Lung (tissue), 12 donors: ENCODE measurements around the gene IQCE. TPM values are rescaled to one million over a fixed set of nuclear protein-coding genes. Genes with fewer than 3 reads are reported as not detected.

Experiments
- ATAC-seq: fragments of 200-7000 bp; cut with Tn5 transposase; one replicate; pipeline ENCODE4 v1.9.1; 2020; ENCODE audit warnings: moderate number of reproducible peaks; ENCODE audit not compliant: insufficient read depth, low FRiP score
- DNase-seq, 3 donors: peaks; one replicate each; pipeline ENCODE4 v3.0.0-alpha.2; 2013 to 2017
- H3K27ac ChIP-seq, 2 donors: one replicate each; pipeline ENCODE4 v1.5.1; 2013; ENCODE audit warnings: mild to moderate bottlenecking in 2 of 2, moderate library complexity in 2 of 2, control low read depth in 1 of 2, inconsistent platforms in 1 of 2, low read depth in 1 of 2, low read length in 1 of 2
- H3K27me3 ChIP-seq, 3 donors: one replicate each; pipeline ENCODE4 v1.5.1; 2013; ENCODE audit warnings: low read length in 2 of 3; ENCODE audit not compliant: control insufficient read depth in 3 of 3, insufficient read depth in 3 of 3
- H3K36me3 ChIP-seq, 4 donors: one replicate each; pipeline ENCODE4 v1.5.1; 2013; ENCODE audit warnings: low read length in 4 of 4, mild to moderate bottlenecking in 1 of 4, moderate library complexity in 1 of 4; ENCODE audit not compliant: control insufficient read depth in 4 of 4, insufficient read depth in 4 of 4
- H3K4me1 ChIP-seq, 5 donors: one replicate each; pipeline ENCODE4 v1.5.1; 2013; ENCODE audit warnings: low read length in 5 of 5, mild to moderate bottlenecking in 2 of 5, moderate library complexity in 1 of 5; ENCODE audit not compliant: control insufficient read depth in 5 of 5, insufficient read depth in 5 of 5
- H3K4me3 ChIP-seq: one replicate; pipeline ENCODE4 v1.5.1; 2013; ENCODE audit warnings: mild to moderate bottlenecking, control low read depth, moderate library complexity
- H3K9ac ChIP-seq, 2 donors: one replicate each; pipeline ENCODE4 v1.5.1; 2013; ENCODE audit warnings: low read length in 2 of 2, control low read depth in 1 of 2; ENCODE audit not compliant: insufficient read depth in 1 of 2
- H3K9me3 ChIP-seq, 4 donors: one replicate each; pipeline ENCODE4 v1.5.1; 2013; ENCODE audit warnings: low read length in 3 of 4, mild to moderate bottlenecking in 1 of 4, moderate library complexity in 1 of 4; ENCODE audit not compliant: control insufficient read depth in 4 of 4, insufficient read depth in 3 of 4
- CTCF ChIP-seq: IDR thresholded peaks from 2 replicates; pipeline ENCODE4 v1.5.1; 2012; ENCODE audit warnings: mild to moderate bottlenecking; ENCODE audit errors: control extremely low read depth, extremely low read depth
- WGBS, 2 donors: extraction: QIAGEN DNeasy Blood & Tissue Kit; methylation state at CpG; one replicate each; pipeline ENCODE4 v1.1.7; 2013; 5-methylcytosine and 5-hydroxymethylcytosine counted together
- polyA plus RNA-seq, 2 donors: library from polyadenylated mRNA; stranded (reverse); fragments of 200-250 nt; gene quantifications; one replicate each; pipeline ENCODE4 v1.2.1, GENCODE V29; 2013
- total RNA-seq, 2 donors: library from RNA; depleted of rRNA in 1 of 2; stranded (reverse); fragments of >200 nt in 1 of 2; gene quantifications; one replicate each; pipeline ENCODE4 v1.2.1, GENCODE V29; 2014 to 2021
- donor health status: control.
- donor health status: control.
- donor health status: Bipolar disorder and iron deficiency.
- donor health status: healthy.
- donor health status: DM: yes; HTN: yes; CAD: no.

The IQCE gene
- total and polyA plus RNA-seq, 4 donors = 8.1 to 29.0 (median 16.0) TPM

GRCh38 chr7:2551418-2551817 lies 7.4 kb upstream of the IQCE start:
- Histone ChIP-seq H3K9me3 (no peaks in the 10 kb centered on the region), H3K27ac (no peak overlapping the region), H3K9ac (no peak overlapping the region), H3K4me3 (no peak overlapping the region), H3K27me3 (no peaks in the 10 kb centered on the region), H3K4me1 (peaks cover 0 to 10% (median 7%) of the 10 kb centered on the region in 5 donors), H3K36me3 (peaks cover 0 to 24% (median 20%) of the 10 kb centered on the region in 4 donors)
- WGBS, 2 donors = 96 to 97% methylated on average over 8 of the region's 8 CpGs
- ATAC-seq (no peak), DNase-seq (no peak)
- no peak for TF ChIP-seq CTCF

GRCh38 chr7:2553108-2553507 lies 5.7 kb upstream of the IQCE start:
- ATAC-seq (no peak), DNase-seq (no peak)
- Histone ChIP-seq H3K9me3 (no peaks in the 10 kb centered on the region), H3K4me1 (peaks cover 0 to 10% (median 8%) of the 10 kb centered on the region in 5 donors), H3K36me3 (peaks cover 0 to 14% (median 12%) of the 10 kb centered on the region in 4 donors), H3K27ac (no peak overlapping the region), H3K9ac (no peak overlapping the region), H3K27me3 (no peaks in the 10 kb centered on the region), H3K4me3 (no peak overlapping the region)
- 95 to 97% methylated on average over 10 of the region's 10 CpGs for WGBS, 2 donors
- TF ChIP-seq CTCF = no peak

GRCh38 chr7:2553831-2554581 lies 4.8 kb upstream of the IQCE start:
- no peak for DNase-seq
- Histone ChIP-seq H3K4me3 (peak overlapping the region; percentile 77), H3K4me1 (peaks cover 0 to 14% (median 8%) of the 10 kb centered on the region in 5 donors), H3K9ac (peak overlapping the region in 1 of 2 donors; percentile 47), H3K36me3 (peaks cover 0 to 13% (median 9%) of the 10 kb centered on the region in 4 donors), H3K9me3 (no peaks in the 10 kb centered on the region), H3K27me3 (no peaks in the 10 kb centered on the region), H3K27ac (no peak overlapping the region)
- ATAC-seq = no peak
- 77 to 83% methylated on average over 16 of the region's 16 CpGs for WGBS, 2 donors
- no peak for TF ChIP-seq CTCF
